Measurements from ENCODE around the gene MYL7.

DNA sequence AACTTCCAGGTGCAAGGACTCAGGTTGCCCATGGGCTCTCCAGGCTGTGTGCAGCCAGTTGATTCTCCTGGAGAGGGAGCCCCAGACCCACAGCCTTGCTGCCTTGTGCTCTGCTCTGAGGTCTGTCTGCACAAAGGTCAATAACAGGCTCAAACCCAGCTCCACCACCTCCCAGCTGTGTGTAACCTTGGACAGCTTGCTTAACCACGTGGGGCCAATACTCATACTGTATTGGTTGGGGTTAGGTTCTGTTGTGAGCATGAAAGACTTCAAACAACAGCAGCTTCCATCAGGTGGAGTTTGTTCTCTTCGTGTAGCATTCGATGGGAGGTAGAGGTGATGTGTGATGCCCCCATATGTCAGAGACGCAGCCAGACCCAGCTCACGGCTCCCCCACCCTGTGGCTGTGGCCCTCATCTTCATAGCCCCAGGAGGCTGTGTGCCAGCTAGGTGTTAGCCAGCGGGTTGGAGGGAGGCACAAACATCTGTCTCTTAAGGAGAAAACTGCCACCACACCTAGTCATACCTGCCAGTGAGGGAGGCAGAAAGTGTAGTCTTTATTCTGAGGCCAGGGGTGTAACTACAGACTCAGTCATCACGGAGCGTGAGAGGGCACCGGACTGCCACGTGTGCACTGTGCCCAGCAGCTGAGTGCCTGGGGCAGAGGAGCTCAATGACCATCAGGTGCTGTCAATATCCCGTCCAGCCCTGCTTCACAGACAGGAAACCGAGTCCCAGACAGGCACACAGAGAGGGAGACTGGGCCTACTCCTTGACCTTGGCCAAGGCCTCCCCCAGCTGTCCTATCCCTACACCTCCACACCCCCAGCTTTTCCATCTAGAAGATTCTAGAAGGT, 9.7 kb downstream of the MYL7 start:
- TF ChIP-seq CTCF (IDR thresholded peaks at IDR 0.05; ENCODE audit: low read length) (peak; percentile 21), EZH2phosphoT487 (IDR thresholded peaks at IDR 0.05; ENCODE audit: low read length) (no peak)

Data from MM.1S (cell line).